Tibial artery (tissue), 4 donors: ENCODE results near the gene CHMP4B.

Experiments
- DNase-seq, 2 donors: peaks; one replicate each; pipeline ENCODE4 v3.0.0-alpha.2; 2019
- H3K27ac ChIP-seq, 2 donors: fragments of 200-600 bp; sonication (generic) in 1 of 2; 1 replicate in 1 of 2; 2 replicates in 1 of 2; pipeline ENCODE4 v1.5.1; 2018 to 2019; ENCODE audit warnings: mild to moderate bottlenecking in 1 of 2
- H3K27me3 ChIP-seq, 2 donors: fragments of 200-600 bp; sonication (generic) in 1 of 2; one replicate each; pipeline versions ENCODE4 v1.5.1 to v1.6.0; 2016 to 2019
- H3K36me3 ChIP-seq, 3 donors: fragments of 200-600 bp; sonication (generic) in 2 of 3; one replicate each; pipeline ENCODE4 v1.5.1; 2016 to 2019; ENCODE audit warnings: mild to moderate bottlenecking in 2 of 3
- H3K4me1 ChIP-seq, 4 donors: fragments of 200-600 bp; sonication (generic) in 2 of 4; 1 replicate in 3 of 4; 2 replicates in 1 of 4; pipeline ENCODE4 v1.5.1; 2016 to 2019
- H3K4me3 ChIP-seq, 2 donors: fragments of 200-600 bp; sonication (generic) in 1 of 2; 1 replicate in 1 of 2; 2 replicates in 1 of 2; pipeline ENCODE4 v1.5.1; 2018 to 2019; ENCODE audit warnings: mild to moderate bottlenecking in 2 of 2
- H3K9me3 ChIP-seq, 3 donors: fragments of 200-600 bp; sonication (generic) in 1 of 3; one replicate each; pipeline ENCODE4 v1.5.1; 2016 to 2019
- CTCF ChIP-seq, 2 experiments: fragments of 200-600 bp in 1 of 2; fragments of 450-650 bp in 1 of 2; IDR thresholded peaks; one replicate each; pipeline ENCODE4 v1.5.1; 2017 to 2019; ENCODE audit warnings: antibody characterized with exemption in 2 of 2, mild to moderate bottlenecking in 1 of 2, moderate library complexity in 1 of 2
- intact Hi-C: fragments of 100-400 bp; cut with DNase I; formaldehyde crosslinking; loops from one replicate; pipeline ENCODE4 v1.15.0; 2023; ENCODE audit warnings: low total_unique reads

Gene CHMP4B

GRCh38 chr20:33842346-33842745 lies 31.2 kb downstream of the CHMP4B start:
- intact Hi-C loops: no loop called here
- DNase-seq: no peak

GRCh38 chr20:33843050-33843449 lies 31.9 kb downstream of the CHMP4B start:
- peaks cover 0 to under 1% (median 0%) of the 10 kb centered on the region in 3 donors for H3K36me3 ChIP-seq
- no peak overlapping the region for H3K27ac ChIP-seq
- no peak for DNase-seq
- no peak overlapping the region for H3K4me3 ChIP-seq
- intact Hi-C loops: no loop called here
- no peak for TF ChIP-seq CTCF (IDR thresholded peaks at IDR 0.05)
- no peaks in the 10 kb centered on the region for H3K27me3 ChIP-seq
- H3K9me3 ChIP-seq: no peaks in the 10 kb centered on the region
- peaks cover 0 to 75% (median 52%) of the 10 kb centered on the region in 4 donors for H3K4me1 ChIP-seq

More at GRCh38 chr20:33842346-33842745, 31.2 kb downstream of the CHMP4B start:
- Histone ChIP-seq H3K27me3 (no peaks in the 10 kb centered on the region), H3K9me3 (no peaks in the 10 kb centered on the region), H3K27ac (no peak overlapping the region), H3K4me1 (peaks cover 0 to 82% (median 53%) of the 10 kb centered on the region in 4 donors), H3K4me3 (no peak overlapping the region), H3K36me3 (no peaks in the 10 kb centered on the region)
- TF ChIP-seq CTCF (IDR thresholded peaks at IDR 0.05): no peak

GRCh38 chr20:33843854-33844253 lies 32.7 kb downstream of the CHMP4B start:
- Histone ChIP-seq H3K36me3 (peaks cover 0 to 9% (median 6%) of the 10 kb centered on the region in 3 donors), H3K4me3 (no peak overlapping the region), H3K4me1 (peaks cover 0 to 67% (median 48%) of the 10 kb centered on the region in 4 donors), H3K9me3 (no peaks in the 10 kb centered on the region), H3K27me3 (no peaks in the 10 kb centered on the region), H3K27ac (no peak overlapping the region)
- TF ChIP-seq CTCF (IDR thresholded peaks at IDR 0.05): no peak
- intact Hi-C loops: no loop called here
- DNase-seq: no peak

GRCh38 chr20:33846291-33846935 lies 35.3 kb downstream of the CHMP4B start:
- no peak for TF ChIP-seq CTCF (IDR thresholded peaks at IDR 0.05)
- DNase-seq: peak in 1 of 2 donors; percentile 34
- intact Hi-C loops: no loop called here
- Histone ChIP-seq H3K27ac (no peak overlapping the region), H3K36me3 (peaks cover 10 to 33% (median 28%) of the 10 kb centered on the region in 3 donors), H3K27me3 (no peaks in the 10 kb centered on the region), H3K4me1 (peaks cover 0 to 46% (median 38%) of the 10 kb centered on the region in 4 donors), H3K9me3 (no peaks in the 10 kb centered on the region), H3K4me3 (no peak overlapping the region)

- peaks cover 16 to 39% (median 33%) of the 10 kb centered on the region in 3 donors for H3K36me3 ChIP-seq
- H3K27ac ChIP-seq: no peak overlapping the region
- no peak for DNase-seq
- intact Hi-C loops: no loop called here
- H3K4me1 ChIP-seq: peaks cover 0 to 40% (median 34%) of the 10 kb centered on the region in 4 donors
- H3K27me3 ChIP-seq: no peaks in the 10 kb centered on the region
- H3K4me3 ChIP-seq: no peak overlapping the region
- no peaks in the 10 kb centered on the region for H3K9me3 ChIP-seq
- no peak for TF ChIP-seq CTCF (IDR thresholded peaks at IDR 0.05)
Observed at GRCh38 chr20:33847006-33847405, 35.9 kb downstream of the CHMP4B start.
